NCI-H2196 (cell line): ENCODE results near the gene KLF15.
A peak's percentile ranks its signal among the peaks of the same experiment; 100 is the strongest.

ENCODE experiments used
- DNase-seq: peaks from one replicate; lab custom pipeline; 2025; ENCODE audit not compliant: unreplicated experiment; lab: John Stamatoyannopoulos, UW

Gene KLF15

GRCh38 chr3:126364130-126364695 is 7.0 kb upstream of the KLF15 start:
- no peak for DNase-seq

GRCh38 chr3:126361211-126361610 is 4.0 kb upstream of the KLF15 start:
- no peak for DNase-seq

- DNase-seq: no peak
Observed at GRCh38 chr3:126360714-126361060, 3.5 kb upstream of the KLF15 start.

GRCh38 chr3:126360046-126360713 is 3.0 kb upstream of the KLF15 start:
- DNase-seq: no peak

- no peak for DNase-seq
Observed at GRCh38 chr3:126358816-126359181, 1.6 kb upstream of the KLF15 start.

- peak; percentile 87 for DNase-seq
Observed at GRCh38 chr3:126358038-126358815, 1.0 kb upstream of the KLF15 start.

- no peak for DNase-seq
Observed at GRCh38 chr3:126356373-126357264, 589 bp downstream of the KLF15 start.

- peak; percentile 97 for DNase-seq
Observed at GRCh38 chr3:126355777-126356372, 1.3 kb downstream of the KLF15 start.

- no peak for DNase-seq
Observed at GRCh38 chr3:126355251-126355650, 2.0 kb downstream of the KLF15 start.

- no peak for DNase-seq
Observed at GRCh38 chr3:126354776-126355175, 2.4 kb downstream of the KLF15 start.

GRCh38 chr3:126353694-126354321 is 3.4 kb downstream of the KLF15 start:
- DNase-seq: no peak

- DNase-seq: no peak
Observed at GRCh38 chr3:126352476-126353454, 4.4 kb downstream of the KLF15 start.

- DNase-seq: no peak
Observed at GRCh38 chr3:126351771-126352475, 5.3 kb downstream of the KLF15 start.

- DNase-seq: no peak
Observed at GRCh38 chr3:126351086-126351770, 6.0 kb downstream of the KLF15 start.

- DNase-seq: no peak
Observed at GRCh38 chr3:126350502-126351085, 6.6 kb downstream of the KLF15 start.

GRCh38 chr3:126349611-126350501 is 7.4 kb downstream of the KLF15 start:
- no peak for DNase-seq

- DNase-seq: no peak
Observed at GRCh38 chr3:126349071-126349470, 8.1 kb downstream of the KLF15 start.
